ENCODE data around the gene KIAA1671.

Gene KIAA1671

DNA sequence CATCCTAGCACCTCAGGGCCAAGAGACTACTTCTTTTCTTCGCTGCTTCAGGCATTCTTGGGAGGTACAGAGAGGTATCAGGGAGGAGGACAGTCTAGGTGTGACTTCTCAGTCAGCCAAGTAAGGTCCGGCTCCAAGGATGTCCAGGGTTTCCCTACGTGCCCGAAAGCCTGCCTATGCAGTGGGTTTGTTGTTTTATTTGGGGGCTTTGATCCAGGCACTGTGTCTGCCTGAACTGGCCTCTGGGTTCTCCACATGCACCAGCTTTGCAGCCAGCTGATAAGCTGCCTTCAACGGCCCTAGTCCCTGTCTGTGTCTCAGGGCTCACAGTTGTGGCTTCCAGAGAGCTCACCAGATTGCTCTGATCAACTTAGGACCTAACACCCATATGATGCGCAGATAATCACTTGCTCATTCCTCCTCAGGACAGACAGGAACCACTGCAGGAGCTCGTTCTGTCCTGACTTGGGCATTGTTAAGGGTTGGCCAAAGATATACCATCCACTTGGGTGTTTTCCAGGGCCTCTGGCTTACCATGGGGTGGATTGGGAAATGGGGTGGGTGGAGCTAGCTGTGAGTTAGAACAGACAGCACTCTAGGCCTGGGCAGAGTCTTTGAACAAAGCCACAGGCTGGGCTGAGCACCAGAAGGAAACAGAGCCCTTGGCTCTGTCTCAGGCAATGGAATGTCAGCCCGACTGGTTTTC, 201.6 kb downstream of the KIAA1671 start:
- no peak for DNase-seq

DNA sequence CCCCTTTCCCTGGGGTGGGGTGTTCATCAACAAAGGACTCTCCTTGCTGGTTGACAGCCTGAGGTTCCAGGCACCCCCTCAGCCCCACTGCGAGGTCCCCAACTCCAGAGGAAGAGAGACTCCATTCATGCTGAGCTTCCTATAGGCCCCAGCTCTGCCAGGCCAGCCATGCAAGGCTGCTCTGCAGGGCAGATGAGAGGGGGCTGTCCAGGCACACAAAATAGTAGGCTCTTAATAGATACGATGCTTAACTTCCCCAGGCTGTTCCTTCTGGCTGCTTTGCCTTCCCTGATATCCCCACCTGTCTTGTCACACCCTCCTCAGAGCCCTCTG, 202.1 kb downstream of the KIAA1671 start:
- DNase-seq: no peak

DNA sequence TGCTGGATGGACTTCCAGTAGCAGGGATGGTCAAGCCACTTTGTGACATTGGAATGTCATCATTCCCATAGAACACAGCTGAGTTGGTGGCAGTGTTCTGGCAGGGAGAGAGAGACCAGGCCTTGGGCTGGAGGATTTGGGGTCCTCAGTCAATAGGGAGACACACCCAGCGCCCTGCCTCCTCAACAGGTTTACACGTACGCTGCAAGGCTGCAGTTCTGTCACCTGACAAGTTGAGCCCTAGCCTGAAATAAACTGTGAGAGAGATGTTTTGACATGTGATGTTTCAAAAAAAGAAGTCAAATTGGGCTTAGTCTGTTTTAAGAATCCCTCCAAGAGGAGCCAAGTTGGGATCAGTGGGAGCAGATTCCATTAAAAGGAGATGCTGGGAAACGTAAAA, 204.2 kb downstream of the KIAA1671 start:
- DNase-seq: no peak

DNA sequence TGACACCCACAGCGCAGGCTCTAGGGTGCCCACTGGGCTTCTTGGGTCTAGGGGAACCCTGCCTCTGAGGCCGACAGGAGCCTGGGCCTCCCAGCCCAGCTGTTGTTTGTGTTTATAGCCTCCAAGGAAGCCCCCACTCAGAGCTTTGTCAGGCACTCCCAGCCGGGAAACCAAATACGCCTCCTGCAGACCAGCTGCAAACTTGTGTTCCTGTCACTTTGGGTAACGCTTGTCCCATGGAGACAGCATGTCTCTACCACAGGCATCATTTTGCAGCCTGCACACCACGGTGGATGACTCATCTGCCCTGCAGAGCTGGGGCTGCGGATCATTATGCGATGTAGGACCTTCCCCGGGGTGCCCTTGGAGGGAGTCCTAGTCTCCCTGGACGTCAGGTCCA, 206.5 kb downstream of the KIAA1671 start:
- no peak for DNase-seq

DNA sequence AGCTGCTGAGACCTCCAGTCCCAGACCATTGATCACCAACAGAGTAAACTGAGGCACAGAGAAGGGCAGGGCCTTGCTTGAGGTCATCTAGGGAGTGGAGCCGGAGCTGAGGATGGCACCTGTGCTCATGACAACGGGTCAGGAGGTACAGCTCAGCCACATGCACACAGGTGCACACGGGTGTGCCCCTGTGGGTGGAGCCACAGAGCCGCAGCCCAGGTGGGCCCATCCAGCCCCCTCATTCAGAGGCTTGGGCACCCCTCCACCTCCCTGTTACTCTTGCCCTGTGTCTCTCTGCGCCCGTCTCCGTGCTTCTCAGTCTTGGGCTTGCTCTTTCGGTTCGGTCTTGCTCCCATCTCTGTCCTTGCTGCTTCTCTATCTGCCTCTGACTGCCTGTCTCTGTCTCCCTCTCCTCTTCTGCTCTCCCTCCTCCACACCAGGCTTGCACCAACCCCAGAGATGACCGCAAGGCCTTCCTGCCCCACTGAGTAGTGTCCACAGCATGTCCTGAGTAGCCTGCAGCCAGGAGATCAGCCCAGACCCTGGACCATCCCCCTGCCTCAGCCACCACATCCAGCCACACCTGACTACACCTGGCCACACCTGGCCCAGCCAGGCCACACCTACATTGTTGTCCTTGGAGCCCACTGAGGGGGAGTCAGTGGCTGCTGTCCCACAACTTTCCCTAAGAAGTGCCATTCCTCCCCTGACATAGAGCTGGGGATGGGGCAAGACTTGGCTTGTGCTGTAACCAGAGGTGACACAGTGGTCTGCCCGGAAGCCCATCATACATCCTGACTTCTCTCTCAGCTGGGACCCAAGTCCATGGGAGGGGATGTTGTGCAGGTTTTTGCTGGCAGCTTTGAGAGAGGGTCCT, 207.8 kb downstream of the KIAA1671 start:
- DNase-seq: no peak

DNA sequence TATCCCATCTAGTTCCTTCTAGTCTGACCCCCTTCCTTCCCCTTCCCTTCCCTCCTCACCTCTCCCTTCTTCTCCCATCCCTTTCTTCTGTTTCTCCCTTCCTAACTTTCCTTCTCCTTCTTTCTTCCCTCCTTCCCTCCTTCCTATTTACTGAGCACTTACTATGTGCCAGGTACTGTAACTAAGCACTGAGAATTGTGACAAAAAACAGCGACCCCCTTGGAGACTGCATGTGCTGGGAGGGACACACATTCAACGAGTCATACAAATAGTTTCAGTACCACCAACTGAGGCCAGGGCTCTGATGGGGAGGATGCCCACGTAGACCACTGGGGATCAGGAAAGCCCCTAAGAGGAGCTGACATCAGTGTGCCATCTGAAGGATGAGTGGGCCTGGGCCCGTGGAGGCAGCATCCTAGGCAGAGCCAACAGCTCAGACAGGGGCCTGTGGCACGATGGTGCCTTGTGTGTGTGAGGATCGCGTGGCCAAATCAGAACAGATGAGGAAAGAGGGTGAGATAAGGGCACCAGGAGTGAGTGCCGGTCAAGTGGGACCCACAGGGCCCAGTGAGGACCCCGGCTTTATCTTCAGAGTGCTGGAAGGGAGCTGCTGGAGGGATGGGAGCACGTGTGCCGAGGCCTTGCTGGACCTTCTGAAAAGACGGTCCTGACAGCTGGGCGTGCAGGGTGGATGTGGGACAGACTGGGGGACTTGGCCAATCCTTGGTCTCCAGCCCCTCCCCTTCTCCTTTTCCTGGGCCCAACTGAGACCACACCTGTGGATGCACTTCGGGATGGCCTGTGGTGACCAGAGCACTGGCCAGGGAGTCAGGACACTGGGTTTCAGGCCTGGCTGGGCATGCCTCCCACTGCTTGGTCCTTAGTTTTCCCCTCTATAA, 208.8 kb downstream of the KIAA1671 start:
- DNase-seq: no peak

DNA sequence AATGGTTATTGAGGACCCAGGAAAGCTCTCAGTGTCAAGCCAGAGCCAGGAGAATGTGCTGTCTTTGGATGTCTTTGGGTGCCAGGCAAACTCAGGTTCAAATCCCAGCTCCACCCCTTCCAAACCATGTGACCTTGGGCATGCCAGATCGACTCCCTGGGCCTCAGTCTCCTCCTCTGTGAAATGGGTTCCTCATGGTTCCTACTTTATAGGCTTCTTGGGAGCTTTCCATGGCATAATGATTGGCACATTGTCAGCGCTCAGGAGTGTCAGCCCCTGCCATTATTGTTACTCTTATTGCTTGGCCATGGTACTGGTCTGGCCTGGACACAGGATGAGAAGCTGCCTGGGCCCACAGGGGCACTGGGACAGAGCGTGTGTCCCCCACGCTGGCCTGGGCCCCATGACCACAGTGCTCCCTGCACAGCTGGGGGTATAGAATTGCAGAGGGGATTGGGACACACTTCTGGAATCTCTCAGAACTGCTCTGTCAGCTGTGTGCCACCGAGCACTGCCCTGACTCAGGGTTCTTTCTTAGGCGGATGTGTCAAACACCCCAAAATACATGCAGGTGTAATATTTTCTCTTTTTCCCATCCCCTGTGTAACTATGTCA, 209.5 kb downstream of the KIAA1671 start:
- DNase-seq: no peak

DNA sequence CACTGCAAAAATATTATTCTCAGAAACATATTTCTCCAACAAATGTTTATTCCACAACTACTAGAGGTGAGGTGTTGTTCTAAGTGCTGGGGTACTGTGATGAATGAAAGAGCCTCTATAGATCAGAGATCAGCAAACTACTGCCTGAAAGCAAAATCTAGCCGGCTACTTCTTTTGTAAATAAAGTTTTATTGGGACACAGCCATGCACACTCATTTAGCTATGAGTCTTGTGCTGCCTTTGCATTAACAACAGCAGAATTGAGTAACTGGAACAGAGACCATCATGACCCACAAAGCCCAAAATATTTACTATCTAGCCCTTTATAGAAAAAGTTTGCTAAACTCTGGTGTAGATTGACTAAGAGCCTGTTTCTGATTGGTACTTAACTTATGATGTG, 210.0 kb downstream of the KIAA1671 start:
- no peak for DNase-seq

DNA sequence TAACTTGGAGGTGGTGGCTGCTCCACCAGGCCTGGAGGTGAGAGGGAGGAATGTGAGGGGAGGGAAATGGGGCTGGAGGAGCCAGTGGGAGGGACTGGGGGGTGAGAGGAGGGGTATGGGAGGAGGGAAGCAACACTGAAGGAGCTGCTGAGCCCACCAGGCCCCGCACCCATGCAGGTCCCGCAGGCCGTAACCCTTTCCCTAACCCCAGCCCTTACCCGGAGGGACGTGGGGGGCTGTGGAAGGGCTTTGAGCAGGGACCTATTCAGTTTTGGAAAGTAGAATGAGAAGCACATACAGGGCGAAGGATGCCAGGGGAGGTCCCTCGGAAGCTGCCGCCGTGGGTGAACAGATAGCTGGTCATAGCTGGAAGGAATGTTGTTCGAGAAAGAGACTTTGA, 213.3 kb downstream of the KIAA1671 start:
- DNase-seq: no peak

DNA sequence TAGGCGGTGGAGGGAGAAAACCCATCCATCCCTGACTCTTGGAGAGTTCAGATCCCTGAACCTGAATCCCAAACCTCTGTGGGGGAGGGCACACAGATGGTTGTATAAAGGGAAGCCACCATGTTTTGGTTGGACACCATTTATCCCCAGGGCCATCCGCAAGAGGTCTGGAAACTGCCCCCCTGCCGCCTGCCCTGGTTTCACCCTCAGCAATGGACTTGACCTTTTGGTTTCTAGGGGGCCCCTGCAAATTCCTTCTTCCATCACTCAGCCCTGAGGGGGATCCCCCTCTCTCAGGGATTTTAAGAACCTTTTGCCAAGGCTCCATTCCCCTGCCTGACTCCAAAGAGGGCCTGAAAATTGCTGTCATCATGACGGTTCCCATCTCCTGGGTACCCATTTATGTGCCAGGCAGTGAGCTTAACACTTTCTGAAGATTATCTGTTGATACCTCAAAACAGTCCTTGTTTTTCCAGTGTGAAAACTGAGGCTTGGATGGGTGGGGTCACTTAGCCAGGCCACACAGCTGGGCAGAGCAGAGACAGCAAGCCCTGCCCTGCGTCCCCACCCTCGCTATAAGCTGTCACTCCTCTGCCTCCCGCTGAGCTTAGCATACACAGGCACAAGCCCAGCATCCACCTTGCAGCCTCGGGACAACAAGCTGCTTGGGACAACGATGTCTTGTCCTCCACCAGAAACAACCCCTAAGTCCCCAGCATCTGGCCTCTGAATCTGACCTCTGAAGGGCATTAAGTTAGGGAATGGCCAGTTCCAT, 213.9 kb downstream of the KIAA1671 start:
- DNase-seq: no peak

DNA sequence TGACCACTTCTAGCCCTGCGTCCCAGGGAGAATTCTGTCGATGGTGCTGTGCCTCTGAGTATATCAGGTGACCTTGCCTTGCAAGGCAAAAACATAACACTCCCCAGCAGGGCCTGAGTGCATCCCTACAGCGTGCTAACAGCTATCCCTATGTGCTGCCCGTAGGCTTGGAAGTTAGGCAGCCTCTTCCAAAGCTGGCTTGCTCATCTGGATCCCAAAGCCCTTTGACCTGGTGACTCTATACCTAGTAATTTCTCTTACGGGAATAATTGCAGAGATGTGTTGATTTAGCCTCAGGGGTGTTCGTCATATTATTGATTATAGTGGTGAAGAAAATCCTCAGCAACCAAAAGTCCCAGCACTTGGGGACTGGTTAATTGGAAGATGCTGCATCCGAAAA, 214.6 kb downstream of the KIAA1671 start:
- no peak for DNase-seq

DNA sequence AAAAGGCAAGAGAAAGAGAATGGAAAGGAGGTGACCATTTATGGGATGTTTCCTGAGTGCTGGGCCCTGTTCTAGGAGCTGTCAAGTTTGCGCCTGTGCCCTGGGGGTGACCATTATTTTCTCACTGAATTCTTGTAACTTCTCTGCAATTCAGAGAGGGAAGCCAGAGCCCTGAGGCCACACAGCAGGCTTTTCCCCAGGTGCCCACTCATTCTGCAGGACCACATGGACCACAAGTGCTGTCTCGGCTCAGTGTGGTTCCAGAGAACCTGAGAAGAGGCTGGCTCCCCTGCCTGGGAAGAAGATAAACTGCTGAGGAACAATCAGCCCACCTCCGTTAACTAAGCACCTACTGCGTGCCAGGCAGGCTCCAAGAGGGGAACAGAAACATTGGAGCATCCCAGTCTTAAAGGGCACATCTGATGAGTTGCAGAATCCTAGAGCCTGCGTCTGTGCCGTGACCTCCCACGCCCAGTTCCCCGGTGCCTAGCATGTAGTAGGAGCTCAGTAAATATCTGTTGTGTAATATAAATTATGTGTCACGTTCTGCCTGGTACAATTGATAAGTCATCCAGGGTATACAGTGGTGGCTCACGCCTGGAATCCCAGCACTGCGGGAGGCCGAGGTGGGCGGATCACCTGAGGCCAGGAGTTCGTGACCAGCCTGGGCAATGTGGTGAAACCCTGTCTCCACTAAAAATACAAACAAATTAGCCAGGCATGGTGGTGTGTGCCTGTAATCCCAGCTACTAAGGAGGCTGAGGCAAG, 215.5 kb downstream of the KIAA1671 start:
- DNase-seq: no peak

DNA sequence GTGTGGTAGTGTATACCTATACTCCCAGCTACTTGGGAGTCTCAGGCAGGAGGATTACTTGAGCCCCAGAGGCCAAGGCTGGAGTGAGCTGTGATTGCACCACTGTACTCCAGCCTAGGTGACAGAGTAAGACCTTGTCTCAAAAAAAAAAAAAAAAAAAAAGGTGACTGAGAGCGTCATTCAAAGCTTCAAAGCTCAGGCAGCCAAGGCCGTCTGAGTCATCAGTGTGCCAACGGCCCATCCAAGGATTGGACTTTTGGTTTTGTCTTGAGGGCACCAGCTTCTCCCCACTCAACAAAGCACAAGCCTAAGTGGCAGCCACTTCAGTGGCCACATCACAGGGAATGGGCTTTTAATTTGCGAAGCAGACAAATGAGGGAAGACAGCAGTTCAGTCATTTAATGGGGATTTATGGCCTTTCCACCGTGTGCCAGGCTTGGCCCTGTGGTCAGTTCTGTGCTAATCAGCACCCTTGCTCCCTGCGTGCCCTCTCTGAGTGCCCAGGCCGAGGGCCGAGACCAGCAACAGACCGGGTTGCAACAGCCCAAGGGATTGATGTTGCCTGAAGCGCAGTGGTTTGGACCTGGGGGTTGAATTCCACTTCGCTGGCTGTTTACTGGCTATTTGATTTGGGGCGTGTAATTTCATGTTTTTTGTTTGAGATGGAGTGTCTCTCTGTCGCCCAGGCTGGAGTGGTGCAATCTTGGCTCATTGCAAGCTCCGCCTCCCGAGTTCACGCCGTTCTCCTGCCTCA, 216.9 kb downstream of the KIAA1671 start:
- DNase-seq: no peak

DNA sequence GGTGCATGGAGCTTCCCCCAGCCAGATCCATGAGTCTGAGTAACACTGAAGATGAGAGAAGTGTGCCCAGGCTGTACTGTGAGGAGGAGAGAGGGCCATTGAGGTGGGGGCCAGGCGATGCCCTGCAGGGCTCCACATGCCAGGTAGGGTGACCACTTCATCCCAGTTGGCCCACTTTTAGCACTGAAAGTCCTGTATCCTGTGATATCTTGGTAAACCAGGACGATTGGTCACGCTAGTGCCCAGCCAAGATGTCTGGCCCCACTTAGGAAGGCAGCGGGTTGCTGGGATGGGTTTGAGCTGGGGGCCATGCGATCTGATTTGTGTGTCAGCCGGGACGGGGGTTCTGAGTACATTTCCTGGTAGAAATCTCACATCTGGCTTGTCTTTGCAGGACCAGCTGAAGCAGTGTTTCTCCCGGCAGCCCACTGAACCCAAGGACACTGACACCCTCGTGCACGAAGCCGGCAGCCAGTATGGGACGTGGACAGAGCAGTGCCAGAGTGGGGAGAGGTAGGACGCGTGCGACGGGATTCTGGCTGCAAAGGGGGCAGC, 218.0 kb downstream of the KIAA1671 start:
- DNase-seq: no peak

DNA sequence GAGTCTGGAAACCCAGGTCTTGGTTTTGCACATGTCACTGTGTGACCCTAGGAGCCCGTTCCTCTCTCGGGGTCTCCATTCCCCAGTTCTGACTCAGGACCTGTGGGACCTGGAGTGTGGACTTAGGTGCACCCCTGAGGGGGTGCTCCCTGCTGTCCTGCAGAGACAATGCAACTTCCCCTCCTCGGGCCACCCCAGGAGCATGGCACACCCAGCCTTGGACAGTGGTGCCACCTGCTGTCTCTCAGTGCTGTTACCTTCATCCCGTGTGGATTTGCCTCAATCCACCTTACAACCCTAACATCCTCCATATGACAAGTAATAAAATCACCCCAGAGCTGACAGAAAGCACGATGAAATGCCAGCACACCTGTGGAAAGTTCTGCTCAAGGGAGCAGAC, 219.6 kb downstream of the KIAA1671 start:
- no peak for DNase-seq

DNA sequence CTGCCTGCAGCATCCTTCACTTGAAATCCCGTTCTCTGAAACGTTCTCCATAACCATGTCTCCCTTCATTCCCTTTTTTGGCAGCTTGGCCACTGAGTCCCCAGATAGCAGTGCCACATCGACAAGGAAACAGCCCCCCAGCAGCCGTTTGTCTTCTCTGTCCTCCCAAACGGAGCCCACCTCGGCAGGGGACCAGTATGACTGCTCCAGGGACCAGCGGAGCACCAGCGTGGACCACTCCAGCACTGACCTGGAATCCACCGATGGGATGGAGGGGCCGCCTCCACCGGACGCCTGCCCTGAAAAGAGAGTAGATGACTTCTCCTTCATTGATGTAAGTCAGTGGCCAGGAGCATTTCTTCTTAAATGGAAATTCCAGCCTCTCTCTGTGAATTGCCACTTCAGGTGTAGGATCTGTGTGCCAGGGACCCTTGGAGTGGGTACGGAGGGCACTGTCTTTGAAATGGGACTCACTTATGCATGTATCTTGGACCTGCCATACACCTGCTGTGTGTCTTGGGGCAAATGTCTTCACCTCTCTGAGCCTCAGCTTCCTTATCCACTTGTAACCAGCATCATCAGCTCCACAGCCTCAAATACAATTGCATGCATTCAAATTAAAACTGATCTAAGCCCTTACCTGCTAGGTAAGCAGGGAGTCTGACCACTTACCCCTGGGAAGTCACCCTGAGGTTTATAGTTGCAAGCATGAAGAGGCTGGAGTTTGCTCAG, 221.8 kb downstream of the KIAA1671 start:
- DNase-seq: no peak

DNA sequence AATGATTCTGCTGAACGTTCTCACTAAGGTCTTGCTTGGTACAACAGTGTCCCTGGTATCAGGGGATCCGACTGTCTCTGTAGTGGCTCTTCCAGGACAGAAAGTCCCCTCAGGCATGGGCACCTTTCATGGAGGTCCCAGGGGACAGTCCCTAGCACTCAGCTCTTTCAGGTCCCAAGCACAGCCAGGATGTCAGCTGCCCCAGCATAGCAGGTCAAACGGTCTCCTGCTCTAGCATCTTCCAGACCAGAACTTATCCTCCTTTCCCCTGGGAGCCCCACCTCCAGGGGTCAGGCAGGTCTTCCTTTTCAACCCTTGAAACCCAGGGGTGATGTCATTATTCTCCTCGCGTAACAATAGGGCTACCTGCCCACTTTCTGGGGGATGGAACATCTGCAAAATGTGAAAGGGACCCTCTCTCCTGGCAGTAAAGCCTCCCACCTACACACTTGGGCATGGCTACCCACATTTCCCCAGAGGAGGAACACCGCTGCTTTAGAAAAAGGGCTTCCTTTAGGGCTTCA, 222.4 kb downstream of the KIAA1671 start:
- no peak for DNase-seq

DNA sequence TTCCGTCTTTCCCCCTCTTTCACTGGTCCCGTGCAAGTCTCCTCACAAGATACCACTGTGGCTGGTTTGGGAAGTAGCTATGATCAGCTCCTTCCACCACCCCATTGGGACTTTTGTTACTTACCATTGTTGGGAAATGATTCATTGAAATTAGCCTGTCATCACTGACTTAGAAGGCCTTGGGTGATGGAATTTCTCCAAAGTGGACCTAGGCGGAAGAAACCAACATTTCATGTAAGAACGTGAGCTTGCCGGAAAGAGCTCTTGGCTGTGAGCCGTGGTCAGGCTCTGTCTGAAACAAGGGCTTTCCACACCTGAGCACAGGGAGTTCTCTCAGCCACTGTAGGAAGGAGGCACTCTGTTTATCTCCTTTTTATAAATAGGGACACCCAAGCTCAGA, 223.7 kb downstream of the KIAA1671 start:
- DNase-seq: no peak

DNA sequence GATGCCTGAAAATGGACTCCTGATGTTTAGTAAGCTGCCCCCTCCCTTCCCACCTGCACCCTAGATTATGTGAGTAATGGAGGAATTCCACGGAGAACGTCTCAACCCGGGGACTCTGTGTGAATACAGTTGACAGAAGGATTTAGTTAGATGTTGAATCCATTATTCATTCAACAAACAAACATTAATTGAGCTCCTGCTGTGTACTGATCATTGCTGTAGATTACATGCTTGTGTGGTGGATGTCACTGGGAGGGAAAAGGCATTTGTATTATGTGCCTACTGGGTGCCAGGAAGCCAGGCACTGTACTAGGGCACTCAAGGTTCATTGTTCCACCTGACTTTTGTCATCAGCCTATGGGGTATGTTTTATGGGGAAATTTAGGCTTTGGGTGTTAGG, 224.3 kb downstream of the KIAA1671 start:
- DNase-seq: no peak

Measured in NCI-H1048 (cell line).